B cell (primary cell): Measurements from ENCODE around the gene PCTP.

Experiments used
- EZH2 ChIP-seq: IDR thresholded peaks from 2 replicates; pipeline ENCODE4 v1.6.1; 2012; ENCODE audit warnings: borderline replicate concordance, low read depth, mild to moderate bottlenecking, moderate library complexity, low read length; ENCODE audit not compliant: insufficient read depth, poor library complexity, severe bottlenecking
- TF ChIP-seq, protein P1 (sequence below): fragments of 200-600 bp; IDR thresholded peaks from one replicate; pipeline ENCODE4 v1.8.0; 2022; ENCODE audit warnings: antibody characterized with exemption, mild to moderate bottlenecking

DNA sequence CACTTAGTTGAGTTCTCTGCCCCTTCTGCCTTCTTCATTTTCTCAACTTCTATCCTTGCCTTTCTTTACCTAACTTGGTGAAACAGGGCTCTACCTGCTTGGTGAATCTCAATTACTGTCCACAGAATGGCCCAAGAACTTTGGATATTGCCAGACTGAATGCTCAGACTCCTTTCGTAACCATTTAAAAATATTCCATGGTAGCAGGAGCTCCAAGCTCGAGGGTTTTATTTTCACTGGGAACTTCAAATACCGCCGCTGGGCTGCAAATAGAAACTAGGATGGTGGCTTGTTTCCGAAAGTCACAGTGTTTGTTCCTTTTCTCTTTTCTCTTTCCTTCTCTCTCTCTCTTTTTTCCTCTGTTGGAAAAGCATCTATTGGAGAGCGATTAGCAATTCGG lies 41.4 kb upstream of the PCTP start:
- TF ChIP-seq, protein P1, sequence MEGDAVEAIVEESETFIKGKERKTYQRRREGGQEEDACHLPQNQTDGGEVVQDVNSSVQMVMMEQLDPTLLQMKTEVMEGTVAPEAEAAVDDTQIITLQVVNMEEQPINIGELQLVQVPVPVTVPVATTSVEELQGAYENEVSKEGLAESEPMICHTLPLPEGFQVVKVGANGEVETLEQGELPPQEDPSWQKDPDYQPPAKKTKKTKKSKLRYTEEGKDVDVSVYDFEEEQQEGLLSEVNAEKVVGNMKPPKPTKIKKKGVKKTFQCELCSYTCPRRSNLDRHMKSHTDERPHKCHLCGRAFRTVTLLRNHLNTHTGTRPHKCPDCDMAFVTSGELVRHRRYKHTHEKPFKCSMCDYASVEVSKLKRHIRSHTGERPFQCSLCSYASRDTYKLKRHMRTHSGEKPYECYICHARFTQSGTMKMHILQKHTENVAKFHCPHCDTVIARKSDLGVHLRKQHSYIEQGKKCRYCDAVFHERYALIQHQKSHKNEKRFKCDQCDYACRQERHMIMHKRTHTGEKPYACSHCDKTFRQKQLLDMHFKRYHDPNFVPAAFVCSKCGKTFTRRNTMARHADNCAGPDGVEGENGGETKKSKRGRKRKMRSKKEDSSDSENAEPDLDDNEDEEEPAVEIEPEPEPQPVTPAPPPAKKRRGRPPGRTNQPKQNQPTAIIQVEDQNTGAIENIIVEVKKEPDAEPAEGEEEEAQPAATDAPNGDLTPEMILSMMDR, result no peak
- TF ChIP-seq EZH2, result no peak
